Measurements from ENCODE around the gene NGF.

GRCh38 chr1:115280064-115280463 lies 58.0 kb downstream of the NGF start:
- TF ChIP-seq GATA2 (IDR thresholded peaks at IDR 0.05; ENCODE audit: low read depth, low read length) (peak; percentile 45), GATA3 (IDR thresholded peaks at IDR 0.05; ENCODE audit: low read depth, low read length) (no peak)
